PC-9 (cell line): ENCODE data around the gene ARFIP1.

ENCODE experiments used
- CTCF ChIP-seq: fragments of 200-600 bp; sonication (generic); conservative IDR thresholded peaks from 2 replicates; pipeline ENCODE4 v1.6.1; 2017; ENCODE audit warnings: mixed run types, antibody characterized with exemption, mild to moderate bottlenecking, moderate library complexity
- EZH2 ChIP-seq: fragments of 200-600 bp; sonication (generic); IDR thresholded peaks from 2 replicates; pipeline ENCODE4 v1.8.0; 2017; ENCODE audit warnings: antibody characterized with exemption, low read depth

GRCh38 chr4:152949930-152950329 is 170.2 kb downstream of the ARFIP1 start:
- no peak for TF ChIP-seq CTCF
- no peak for TF ChIP-seq EZH2
